HG02610 (cell line): ENCODE results near the gene ADAMTS17.
"Not testable (repeated sequence)": the region's sequence is repeated elsewhere in the genome, so short reads cannot be mapped to it uniquely, and the experiment has no call there.

Source experiments
- ATAC-seq: cut with Tn5 transposase; IDR thresholded peaks from one replicate; pipeline ENCODE4 v1.9.1; 2021; ENCODE audit warnings: mild to moderate bottlenecking, moderate library complexity; ENCODE audit not compliant: unreplicated experiment

Gene ADAMTS17

GRCh38 chr15:100340721-100341238, 995 bp downstream of the ADAMTS17 start:
- no peak for ATAC-seq

- ATAC-seq, result no peak
Measured at GRCh38 chr15:100339999-100340398, 1.8 kb downstream of the ADAMTS17 start.

GRCh38 chr15:100339451-100339850, 2.3 kb downstream of the ADAMTS17 start:
- not testable (repeated sequence) for ATAC-seq

- ATAC-seq, result peak; percentile 30
Measured at GRCh38 chr15:100338971-100339444, 2.8 kb downstream of the ADAMTS17 start.

- ATAC-seq, result no peak
Measured at GRCh38 chr15:100338247-100338646, 3.5 kb downstream of the ADAMTS17 start.

- no peak for ATAC-seq
Measured at GRCh38 chr15:100337096-100338044, 4.4 kb downstream of the ADAMTS17 start.

- no peak for ATAC-seq
Measured at GRCh38 chr15:100336061-100336460, 5.7 kb downstream of the ADAMTS17 start.

- ATAC-seq, result no peak
Measured at GRCh38 chr15:100335335-100335999, 6.3 kb downstream of the ADAMTS17 start.

- no peak for ATAC-seq
Measured at GRCh38 chr15:100334905-100335304, 6.9 kb downstream of the ADAMTS17 start.

- ATAC-seq, result no peak
Measured at GRCh38 chr15:100334456-100334855, 7.3 kb downstream of the ADAMTS17 start.

- ATAC-seq, result no peak
Measured at GRCh38 chr15:100334015-100334414, 7.8 kb downstream of the ADAMTS17 start.

- no peak for ATAC-seq
Measured at GRCh38 chr15:100333236-100333635, 8.5 kb downstream of the ADAMTS17 start.

GRCh38 chr15:100332721-100333120, 9.1 kb downstream of the ADAMTS17 start:
- no peak for ATAC-seq

GRCh38 chr15:100332231-100332630, 9.5 kb downstream of the ADAMTS17 start:
- no peak for ATAC-seq

- no peak for ATAC-seq
Measured at GRCh38 chr15:100330629-100331215, 11.1 kb downstream of the ADAMTS17 start.

- ATAC-seq, result no peak
Measured at GRCh38 chr15:100330221-100330620, 11.6 kb downstream of the ADAMTS17 start.

- ATAC-seq, result no peak
Measured at GRCh38 chr15:100328796-100329195, 13.0 kb downstream of the ADAMTS17 start.

GRCh38 chr15:100318880-100319279, 22.9 kb downstream of the ADAMTS17 start:
- no peak for ATAC-seq

GRCh38 chr15:100314809-100315400, 26.9 kb downstream of the ADAMTS17 start:
- no peak for ATAC-seq

- no peak for ATAC-seq
Measured at GRCh38 chr15:100311833-100312476, 29.8 kb downstream of the ADAMTS17 start.
